Stimulated activated CD8-positive, alpha-beta memory T cell treated with anti-CD3 and anti-CD28 coated beads, Interleukin-7, amount 100 ng/mL, for 24 hours (primary cell): Measurements from ENCODE around the gene RFC2.
"Not testable (repeated sequence)": the region's sequence is repeated elsewhere in the genome, so short reads cannot be mapped to it uniquely, and the experiment has no call there.

Source experiments
- DNase-seq: peaks from one replicate; pipeline ENCODE4 v3.0.0-alpha.2; 2020; ENCODE audit warnings: low read depth

RFC2 gene

DNA sequence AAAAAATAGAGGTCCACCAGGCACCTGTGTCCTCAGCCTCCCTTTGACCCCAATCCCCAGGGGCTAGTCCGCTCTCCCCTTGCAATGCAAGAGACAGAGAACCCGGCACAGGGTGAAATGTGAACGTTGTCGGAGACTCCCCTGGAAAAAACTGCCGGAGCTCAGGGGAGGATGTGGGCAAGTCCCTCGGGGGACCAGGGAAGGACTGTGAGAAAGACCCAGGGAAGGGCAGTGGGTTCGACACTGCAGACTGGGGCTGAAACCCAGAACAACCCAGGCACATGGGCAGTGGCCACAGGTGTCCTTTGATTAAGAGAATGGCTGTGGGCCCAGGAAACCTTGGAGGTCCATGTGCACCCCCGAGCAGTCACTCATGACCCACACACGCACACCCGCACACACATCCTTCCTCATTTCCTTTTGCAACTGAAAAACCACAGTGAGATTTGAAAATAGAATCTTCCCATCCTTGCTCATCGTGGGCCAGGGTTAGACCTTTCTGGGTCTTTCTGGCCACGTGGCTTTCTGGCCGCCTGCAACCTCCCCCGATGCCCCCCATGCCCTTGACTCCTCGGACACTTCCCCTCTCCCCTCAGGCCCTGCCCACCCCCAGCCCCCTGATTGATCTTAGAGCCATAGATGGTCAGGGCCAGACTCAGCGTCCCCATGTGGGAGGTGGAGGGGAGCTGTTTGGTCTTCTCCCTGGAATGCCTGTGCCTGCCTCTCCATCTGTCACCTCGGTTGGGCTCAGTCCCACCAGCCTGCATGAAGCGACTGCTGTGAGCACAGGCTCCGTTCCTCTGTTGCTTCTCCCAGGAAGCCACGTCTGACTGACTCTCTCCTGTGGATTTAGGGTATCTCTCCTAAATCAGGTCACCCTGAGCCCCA lies 36.5 kb downstream of the RFC2 start:
- DNase-seq: no peak

DNA sequence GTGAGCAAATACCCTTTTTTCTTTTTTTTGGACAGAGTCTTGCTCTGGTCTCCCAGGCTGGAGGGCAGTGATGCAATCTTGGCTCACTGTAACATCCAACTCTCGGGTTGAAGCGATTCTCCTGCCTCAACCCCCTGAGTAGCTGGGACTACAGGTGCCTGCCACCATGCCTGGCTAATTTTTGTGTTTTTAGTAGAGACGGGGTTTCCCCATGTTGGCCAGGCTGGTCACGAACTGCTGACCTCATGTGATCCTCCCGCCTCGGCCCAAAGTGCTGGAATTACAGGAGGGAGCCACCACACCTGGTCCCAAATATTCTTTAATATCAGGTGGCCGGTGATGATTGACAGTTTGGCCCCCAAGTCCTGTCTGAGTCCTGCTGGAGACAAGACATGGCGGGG lies 37.8 kb downstream of the RFC2 start:
- no peak for DNase-seq

DNA sequence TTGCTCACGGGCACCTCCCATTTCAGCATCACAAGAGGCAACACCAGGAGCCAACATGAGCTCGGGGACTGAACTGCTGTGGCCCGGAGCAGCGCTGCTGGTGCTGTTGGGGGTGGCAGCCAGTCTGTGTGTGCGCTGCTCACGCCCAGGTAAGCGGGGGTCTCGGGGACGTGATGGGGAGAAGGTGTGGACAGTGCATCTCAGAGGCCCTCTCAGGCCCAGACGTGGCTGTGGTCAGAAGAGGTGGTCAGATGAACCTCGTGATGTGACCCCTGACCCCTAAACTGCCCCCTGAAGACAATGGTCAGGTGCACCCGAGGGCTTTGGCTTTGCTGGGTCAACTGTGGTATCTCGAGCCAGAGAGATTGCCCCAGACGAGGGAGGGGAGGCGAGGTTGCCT lies 38.3 kb downstream of the RFC2 start:
- DNase-seq: no peak

DNA sequence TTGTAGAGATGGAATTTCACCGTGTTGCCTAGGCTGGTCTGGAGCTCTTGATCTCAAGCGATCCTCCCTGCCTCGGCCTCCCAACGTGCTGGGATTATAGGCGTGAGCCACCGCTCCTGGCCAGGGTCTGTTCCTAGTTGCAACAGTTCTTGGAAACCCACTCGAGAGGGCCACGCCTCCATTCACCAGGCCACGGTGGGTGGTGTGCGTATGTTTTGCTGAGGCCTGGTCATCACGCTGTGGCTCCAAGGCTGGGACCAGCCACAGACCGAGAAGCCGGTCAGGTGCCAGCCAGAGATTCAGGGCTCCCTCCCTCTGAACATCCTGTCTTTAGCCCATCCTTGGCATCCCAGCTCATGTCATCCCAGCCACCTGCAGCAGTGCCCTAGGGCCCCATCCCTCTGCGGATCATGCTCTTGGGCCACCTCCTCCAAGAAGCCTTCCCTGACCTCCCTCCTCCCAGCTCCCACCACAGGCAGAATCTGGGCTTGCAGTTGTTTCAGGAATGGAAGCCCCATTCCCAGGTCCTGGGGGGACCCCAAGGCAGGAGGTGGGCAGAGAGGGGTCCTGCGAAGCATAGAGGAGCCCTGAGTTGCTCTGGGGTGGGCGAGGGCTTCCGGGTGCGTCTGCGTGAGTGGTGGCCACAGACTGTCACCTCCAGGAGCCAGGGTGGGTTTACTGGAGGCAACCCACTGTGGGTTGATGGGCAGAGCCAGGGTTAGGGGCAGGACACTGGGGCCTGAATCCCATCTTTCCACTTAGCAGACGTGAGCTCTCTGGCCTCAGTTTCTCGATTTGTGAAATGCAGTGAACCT lies 39.2 kb downstream of the RFC2 start:
- DNase-seq: no peak

DNA sequence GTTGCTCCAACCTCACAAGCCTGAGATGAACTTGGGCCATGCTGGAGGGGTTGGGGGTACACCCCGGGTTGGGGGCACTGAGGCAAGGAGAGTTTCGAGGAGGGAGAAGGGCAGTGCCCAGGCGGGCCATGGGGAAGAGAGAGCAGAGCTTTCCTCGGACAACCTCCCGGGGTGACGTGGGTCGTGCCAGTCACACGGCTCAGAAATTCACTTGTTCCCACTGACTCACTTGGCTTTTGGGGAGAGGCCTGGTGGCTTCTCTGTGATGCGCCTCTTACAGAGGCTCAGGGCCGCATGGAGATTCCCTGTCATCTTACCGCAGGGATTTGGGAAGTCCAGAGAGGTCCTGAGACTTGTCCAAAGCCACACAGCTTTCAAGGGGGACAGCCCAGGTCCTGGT lies 41.5 kb downstream of the RFC2 start:
- DNase-seq: no peak

DNA sequence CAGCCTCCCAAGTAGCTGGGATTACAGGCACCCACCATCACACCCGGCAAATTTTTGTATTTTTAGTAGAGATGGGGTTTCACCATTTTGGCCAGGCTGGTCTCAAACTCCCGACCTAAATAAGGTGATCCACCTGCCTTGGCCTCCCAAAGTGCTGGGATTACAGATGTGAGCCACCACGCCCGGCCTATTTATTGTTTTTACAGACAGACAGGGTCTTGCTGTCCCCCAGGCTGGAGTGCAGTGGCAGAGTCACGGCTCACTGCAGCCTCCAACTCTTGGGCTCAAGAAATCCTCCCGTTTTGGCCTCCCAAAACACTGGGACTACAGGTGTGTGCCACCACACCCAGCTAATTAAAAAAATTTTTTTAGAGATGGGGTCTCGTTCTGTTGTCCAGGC lies 46.0 kb downstream of the RFC2 start:
- DNase-seq: not testable (repeated sequence)

DNA sequence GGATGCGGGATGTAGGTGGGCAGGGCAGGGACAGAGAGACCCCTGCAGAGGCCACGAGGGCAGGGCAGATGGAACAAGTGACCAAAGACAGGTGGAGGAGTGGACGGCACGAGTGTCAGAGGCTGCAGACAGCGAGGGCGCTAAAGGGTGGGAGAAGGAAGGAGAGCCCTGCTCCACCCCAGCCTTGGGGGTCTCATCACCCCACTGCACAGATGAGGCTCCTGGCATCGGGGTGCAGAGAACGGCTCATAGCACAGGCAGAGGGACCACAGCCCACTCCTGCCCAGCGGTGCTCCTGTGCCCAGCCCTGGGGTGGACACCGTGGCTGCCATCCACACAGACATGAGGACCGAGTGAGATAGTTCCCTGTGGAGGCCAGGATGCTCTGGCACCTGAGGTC lies 46.6 kb downstream of the RFC2 start:
- no peak for DNase-seq

DNA sequence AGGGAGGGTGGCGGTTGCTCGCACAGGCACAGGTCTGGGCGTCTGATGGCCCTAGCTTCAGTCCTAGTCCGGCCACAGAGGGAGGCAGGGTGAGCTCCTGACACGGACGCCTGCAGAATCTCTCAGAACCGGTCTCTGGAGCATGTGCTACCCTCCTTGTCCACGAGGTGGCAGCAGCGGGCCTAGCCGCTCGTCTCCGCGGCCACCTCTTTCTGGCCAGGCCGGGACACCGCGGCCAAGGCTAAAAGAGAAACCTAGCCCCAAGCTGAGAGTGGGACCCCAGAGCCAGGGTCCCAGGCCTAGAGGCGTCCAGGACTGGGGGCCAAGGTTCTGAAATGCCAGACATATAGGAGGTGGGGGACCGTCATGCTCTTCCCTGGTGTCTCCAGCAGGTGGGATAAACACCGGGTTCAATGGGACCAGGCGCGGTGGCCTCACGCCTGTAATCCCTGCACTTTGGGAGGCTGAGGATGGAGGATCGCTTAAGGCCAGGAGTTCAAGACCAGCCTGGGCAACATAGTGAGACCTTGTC lies 47.5 kb downstream of the RFC2 start:
- DNase-seq: peak; percentile 71

DNA sequence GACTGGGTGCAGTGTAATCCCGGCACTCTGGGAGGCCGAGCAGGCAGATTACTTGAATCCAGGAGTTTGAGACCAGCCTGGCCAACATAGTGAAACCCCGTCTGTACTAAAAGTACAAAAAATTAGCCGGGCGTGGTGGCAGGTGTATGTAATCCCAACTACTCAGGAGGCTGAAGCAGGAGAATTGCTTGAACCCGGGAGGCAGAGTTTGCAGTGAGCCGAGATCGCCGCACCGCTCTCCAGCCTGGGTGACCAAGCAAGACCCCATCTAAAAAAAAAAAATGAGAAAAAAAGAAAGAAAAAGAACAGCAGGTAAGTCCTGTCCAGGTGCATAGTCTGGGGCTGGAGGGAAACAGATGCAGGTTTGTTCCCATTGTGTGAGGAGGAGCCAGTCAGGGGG lies 48.1 kb downstream of the RFC2 start:
- DNase-seq: not testable (repeated sequence)

DNA sequence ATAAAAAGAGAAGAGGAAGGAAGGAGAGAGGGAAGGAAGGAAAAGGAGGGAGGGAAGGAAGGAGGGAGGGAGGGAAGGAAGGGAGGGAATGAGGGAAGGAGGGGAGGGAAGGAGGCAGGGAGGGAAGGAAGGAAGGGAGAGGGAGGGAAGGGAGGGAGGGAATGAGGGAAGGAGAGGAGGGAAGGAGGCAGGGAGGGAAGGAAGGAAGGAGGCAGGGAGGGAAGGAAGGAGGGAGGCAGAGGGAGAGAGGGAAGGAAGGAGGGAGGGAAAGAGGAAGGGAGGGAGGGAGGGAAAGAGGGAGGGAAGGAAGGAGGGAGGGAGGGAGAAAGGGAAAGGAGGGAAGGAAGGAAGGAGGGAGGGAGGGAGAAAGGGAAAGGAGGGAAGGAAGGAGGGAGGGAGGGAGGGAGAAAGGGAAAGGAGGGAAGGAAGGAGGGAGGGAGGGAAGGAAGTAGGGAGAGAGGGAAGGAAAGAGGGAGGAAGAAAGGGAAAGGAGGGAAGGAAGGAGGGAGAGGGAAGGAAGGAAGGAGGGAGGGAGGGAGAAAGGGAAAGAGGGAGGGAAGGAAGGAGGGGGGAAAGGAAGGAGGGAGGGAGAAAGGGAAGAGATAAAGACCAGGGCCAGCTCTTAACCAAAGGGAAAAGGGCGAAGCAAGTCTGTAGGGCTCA lies 50.1 kb downstream of the RFC2 start:
- DNase-seq: no peak

DNA sequence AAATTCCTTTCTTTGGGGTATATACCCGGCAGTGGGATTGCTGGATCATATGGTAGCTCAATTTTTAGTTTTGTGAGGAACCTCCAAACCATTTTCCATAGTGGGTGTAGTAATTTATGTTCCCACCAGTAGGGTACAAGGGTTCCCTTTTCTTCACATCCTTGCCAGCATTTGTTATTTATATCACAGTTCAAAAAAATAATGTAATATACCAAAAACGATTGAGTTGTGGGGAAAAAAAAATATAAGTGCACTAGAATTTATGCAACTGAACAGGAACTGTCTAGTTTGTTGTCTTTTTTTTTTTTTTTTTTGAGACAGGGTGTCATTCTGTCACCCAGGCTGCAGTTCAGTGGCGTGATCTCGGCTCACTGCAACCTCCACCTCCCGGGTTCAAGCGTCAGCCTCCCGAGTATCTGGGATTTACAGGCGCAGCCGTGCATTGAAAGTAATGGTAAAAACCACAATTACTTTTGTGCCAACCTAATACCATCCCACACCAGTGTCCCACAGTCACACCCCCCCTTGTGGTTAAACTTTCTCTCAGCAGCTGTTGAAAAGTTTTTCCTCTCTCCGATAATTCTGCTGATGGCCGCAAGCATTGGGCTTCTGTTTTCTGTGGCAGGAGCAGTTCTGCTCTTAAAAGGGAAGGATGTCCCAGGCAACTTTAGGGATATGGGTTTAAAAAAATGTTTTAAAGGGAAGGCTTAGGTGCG lies 51.2 kb downstream of the RFC2 start:
- no peak for DNase-seq

DNA sequence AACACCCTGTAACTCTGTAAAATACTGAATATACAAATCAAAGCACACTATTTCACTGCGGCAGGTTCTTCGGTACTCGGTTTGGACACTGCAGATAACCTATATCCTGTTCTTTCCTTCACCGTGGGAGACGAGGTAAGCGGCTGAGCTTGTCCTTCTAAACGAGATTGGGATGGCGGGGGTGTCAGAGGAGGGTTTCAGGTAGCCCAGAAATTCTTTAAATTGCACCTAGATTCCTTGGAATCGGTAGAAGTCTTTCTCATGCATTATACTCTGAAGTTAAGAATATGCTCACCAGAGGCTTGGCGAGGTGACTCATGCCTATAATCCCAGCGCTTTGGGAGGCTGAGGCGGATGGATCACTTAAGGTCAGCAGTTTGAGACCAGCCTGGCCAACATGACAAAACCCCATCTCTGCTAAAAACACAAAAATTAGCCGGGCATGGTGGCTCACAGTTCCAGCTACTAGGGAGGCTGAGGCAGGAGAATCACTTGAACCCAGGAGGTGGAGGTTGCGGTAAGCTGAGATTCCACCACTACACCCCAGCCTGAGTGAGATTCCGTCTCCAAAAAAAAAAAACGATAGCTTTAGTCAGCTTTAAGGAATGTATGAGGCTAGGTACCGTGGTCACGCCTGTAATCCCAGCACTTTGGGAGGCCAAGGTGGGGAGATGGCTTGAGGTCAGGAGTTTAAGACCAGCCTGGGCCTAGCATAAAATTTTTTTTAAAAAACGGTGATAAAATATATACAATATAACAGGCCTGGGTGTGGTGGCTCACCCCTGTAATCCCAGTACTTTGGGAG lies 54.4 kb downstream of the RFC2 start:
- DNase-seq: no peak

DNA sequence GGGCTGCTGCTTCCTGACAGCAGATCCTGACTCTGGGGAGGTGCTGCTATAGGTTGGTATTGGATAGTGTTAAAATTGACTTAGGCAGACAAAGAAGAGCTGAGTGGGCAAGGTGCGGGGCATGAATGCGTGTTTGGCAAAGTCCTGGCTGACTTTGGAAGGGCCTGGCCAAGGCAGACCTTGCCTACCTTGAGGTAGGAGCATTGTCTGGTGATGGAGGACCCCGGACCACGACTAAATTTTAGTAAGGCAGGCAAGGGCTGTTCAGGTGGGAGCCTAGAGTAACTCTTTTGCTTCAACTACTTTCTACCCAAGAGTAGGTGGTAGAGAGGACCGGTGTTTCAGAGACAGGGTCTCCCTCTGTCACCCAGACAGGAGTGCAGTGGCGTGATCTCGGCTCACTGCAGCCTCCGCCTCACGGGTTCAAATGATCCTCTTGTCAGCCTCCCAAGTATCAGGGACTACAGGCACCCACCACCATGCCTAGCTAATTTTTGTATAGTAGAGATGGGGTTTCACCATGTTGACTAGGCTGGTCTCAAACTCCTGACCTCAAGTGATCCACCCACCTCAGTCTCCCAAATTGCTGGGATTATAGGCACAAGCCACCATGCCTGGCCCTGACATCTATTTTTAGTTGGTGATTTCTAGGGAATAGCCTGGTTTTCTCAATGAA lies 56.6 kb downstream of the RFC2 start:
- DNase-seq: no peak

DNA sequence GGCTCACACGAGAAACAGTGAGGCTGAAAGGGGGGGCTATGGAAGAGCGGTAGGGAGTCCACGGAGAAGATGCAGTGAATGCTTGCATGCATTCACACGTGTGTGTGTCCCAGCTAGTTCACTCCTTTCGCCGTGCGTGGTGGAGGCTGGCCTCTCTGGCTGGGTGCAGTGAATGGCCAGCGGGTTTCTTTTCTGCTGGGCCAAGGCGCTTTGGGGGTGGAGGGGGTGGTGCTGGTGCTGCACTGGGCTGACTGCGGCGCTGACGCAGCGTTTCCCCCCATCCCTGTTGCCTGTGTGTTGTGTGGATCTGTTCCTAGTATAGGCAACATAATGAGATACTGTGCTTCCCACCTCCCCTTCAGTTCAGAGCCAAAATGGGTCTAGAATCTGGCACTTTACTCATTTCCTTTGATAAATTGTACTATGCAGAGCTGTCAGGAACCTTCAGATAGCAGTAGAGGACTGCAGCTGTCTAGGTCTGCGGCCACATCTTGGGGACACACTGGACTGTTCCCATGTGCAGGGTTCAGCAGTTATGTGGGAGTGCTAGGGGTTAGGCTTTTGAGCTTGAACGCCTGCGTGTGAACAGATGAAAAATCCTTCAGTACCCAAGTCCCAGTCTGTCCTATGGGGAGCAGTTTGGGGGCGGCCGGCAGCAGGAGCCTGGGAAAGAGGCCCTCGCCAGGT lies 58.1 kb downstream of the RFC2 start:
- not testable (repeated sequence) for DNase-seq

DNA sequence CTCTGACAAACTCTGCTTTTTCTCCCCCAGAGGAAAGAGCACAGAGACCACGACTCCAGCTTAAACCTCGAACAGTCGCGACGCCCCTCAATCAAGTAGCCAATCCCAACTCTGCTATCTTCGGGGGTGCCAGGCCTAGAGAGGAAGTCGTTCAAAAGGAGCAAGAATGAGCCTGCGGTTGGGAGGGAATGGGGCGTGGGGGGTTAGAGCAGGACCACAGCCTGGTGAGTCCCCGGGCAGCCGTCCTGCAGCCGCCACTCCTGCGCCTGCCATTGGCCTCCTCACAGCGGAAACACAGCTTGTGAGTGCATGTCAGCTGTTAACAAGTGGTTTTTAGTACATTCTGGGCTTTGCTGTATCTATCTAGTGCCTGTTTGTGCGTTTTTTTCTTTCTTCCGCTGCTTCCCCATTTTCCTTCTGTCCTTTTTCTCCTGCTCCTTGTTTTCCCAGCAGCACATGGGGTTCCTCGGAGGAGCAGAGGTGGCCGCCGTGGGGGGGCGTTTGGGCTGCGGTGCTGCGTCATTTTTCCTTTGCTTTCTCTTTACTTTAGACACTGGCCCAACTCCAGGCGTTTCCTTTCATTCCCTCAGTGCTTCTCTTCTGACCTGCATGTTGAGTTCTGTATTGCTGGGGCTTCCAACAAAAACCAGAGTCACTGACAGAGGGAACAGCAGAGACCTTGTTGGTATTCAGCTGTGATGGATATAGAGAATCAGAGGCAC lies 58.9 kb downstream of the RFC2 start:
- not testable (repeated sequence) for DNase-seq

DNA sequence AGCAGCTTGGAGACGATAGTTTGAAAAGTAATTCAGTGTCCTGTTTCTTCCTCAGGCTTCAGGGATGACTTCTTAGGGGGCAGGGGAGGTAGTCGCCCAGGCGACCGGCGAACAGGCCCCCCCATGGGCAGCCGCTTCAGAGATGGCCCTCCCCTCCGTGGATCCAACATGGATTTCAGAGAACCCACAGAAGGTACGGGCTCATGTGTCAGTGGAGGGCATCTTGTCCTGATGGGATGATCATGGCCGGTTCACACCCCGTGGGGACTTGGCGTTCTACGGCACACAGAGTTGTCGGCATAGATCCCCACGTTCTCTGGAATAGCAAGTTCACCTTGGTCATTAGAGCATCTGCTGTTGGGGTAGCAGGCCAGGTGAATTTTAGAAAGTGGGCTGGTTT lies 59.5 kb downstream of the RFC2 start:
- no peak for DNase-seq

DNA sequence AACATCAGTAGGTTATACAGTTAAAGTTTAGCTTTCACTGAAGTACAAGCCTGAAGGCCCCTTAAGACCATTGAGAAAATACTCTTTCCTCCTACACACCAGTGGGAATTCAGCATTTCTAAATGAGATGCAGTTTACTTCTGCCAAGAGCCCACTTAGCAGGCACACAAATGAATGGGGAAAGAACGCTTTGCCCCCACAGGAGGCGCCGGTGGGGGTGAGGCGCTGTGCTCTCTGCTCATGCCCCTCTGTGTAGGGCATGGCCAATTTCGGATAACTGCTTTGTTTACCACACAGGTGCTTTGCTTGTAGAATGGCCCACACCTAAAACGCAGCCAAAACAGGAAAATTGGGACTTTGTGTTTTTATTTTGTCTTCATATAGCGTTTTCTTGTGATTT lies 60.3 kb downstream of the RFC2 start:
- no peak for DNase-seq

DNA sequence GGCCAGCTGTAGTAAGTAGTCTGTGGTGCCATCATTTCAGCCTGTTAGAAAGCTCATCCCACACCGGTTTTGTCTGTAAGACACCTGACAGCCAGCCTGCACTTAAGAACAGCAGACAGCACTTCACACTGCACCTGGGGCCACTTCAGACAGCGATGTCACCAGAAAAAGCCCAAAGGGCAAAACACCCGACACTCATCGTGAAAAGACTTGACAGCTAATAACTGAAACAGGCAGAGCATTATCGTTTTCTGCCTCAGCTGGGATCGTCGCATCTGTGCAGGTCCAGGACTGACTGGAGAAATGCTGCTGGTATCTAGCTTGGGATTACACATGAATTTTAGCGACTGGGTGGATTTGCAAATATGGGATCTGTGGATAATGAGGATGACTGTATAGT lies 61.1 kb downstream of the RFC2 start:
- DNase-seq: no peak

DNA sequence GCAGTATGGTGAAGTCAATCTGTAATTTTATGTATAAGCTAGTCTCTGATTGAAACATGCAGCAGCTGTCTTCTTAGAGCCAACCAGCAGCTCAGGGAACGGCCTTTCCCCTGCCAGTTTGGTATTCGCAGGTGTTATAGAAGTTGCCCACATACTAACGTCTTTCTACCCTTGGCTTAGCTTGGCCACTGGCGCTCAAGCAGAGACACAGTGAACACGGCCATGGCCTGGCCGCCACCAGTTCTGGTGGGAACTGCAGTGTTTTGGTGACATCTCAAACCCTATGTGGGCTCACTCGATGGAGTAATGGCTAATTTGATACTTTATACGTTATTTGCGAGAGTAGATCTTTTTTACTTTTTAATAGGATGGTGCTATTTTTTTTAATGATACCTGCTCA lies 63.0 kb downstream of the RFC2 start:
- no peak for DNase-seq
